Peyer's patch (tissue), 4 donors: Measurements from ENCODE around the gene SELENON. TPM values are rescaled to one million over a fixed set of nuclear protein-coding genes. Genes with fewer than 3 reads are reported as not detected.

Experiments
- DNase-seq, 3 donors: peaks; one replicate each; pipeline ENCODE4 v3.0.0-alpha.2; 2017 to 2019
- H3K27ac ChIP-seq, 4 donors: fragments of 200-600 bp; sonication (generic); one replicate each; pipeline ENCODE4 v1.5.1; 2016 to 2019
- H3K27me3 ChIP-seq, 2 donors: fragments of 200-600 bp; sonication (generic); one replicate each; pipeline ENCODE4 v1.5.1; 2019
- H3K36me3 ChIP-seq, 3 donors: fragments of 200-600 bp; sonication (generic); one replicate each; pipeline ENCODE4 v1.5.1; 2016 to 2019
- H3K4me1 ChIP-seq, 4 donors: fragments of 200-600 bp; sonication (generic); one replicate each; pipeline ENCODE4 v1.5.1; 2016 to 2019
- H3K4me3 ChIP-seq, 4 donors: fragments of 200-600 bp; sonication (generic); 1 replicate in 3 of 4; 2 replicates in 1 of 4; pipeline ENCODE4 v1.5.1; 2016 to 2019; ENCODE audit warnings: mild to moderate bottlenecking in 1 of 4
- H3K9me3 ChIP-seq, 4 donors: fragments of 200-600 bp; sonication (generic); one replicate each; pipeline ENCODE4 v1.5.1; 2016 to 2019; ENCODE audit warnings: mild to moderate bottlenecking in 1 of 4
- POLR2A ChIP-seq, 2 donors: fragments of 450-650 bp; IDR thresholded peaks; one replicate each; pipeline ENCODE4 v1.5.1; 2017; ENCODE audit warnings: antibody characterized with exemption in 2 of 2, mild to moderate bottlenecking in 2 of 2, moderate library complexity in 2 of 2
- total RNA-seq, 4 donors: library from RNA; depleted of rRNA; stranded (reverse); fragments of >200 nt; gene quantifications; one replicate each; pipeline ENCODE4 v1.1.0, GENCODE V29; 2016
- TF ChIP-seq, protein P1 (sequence below), 6 experiments: fragments of 450-650 bp in 4 of 6; fragments of 200-600 bp in 2 of 6; sonication (generic) in 1 of 6; IDR thresholded peaks; one replicate each; pipeline ENCODE4 v1.5.1; 2017 to 2019; ENCODE audit warnings: antibody characterized with exemption in 6 of 6, mild to moderate bottlenecking in 3 of 6, moderate library complexity in 1 of 6

Gene SELENON
- total RNA-seq, 4 donors from 2014 or later = 16.1 to 30.1 (median 22.0) TPM

DNA sequence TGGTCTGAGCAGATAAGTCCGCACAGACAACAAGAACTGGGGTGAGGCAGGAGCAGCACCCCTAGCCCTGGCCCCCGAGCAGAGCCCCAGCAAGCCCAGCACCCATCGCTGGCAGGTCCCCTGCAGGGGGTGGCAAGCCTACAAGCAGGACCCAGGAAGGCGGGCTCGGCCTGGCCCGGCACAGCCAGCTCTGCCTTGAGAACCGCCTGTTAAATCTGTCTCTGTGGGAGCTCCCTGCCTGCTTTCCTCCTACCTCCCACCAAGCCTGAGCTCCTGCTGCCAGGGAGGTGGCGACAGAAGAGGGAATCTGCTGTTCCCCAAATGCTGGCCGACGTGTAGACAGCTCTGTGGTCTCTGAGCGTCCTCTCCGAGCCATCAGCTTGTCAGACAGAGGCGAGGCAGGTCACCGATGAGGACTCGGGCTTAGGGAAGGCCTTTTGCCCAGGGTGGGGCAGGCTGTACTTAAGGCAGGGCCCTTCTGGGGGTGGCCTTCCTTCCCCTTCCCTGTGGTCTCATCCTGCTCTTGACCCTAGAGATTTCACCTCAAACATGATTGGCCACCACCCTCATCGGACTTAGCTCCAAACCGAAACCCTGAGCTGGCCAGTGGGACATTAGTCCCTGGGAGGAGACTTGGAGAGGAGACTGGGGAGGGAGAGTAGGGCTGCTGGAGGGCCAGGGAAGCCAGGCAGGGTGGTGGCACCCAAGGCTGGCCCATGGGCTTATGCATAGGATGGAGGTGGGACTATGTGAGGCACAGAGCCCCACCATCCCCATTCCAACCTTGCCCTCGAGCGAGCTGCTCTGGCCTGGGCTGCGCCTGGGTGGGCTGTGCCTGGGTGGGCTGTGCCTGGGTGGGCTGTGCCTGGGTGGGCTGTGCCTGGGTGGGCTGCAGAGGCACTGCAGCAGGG is 7.7 kb downstream of the SELENON start:
- TF ChIP-seq POLR2A (IDR thresholded peaks at IDR 0.05) = no peak
- TF ChIP-seq, protein P1, sequence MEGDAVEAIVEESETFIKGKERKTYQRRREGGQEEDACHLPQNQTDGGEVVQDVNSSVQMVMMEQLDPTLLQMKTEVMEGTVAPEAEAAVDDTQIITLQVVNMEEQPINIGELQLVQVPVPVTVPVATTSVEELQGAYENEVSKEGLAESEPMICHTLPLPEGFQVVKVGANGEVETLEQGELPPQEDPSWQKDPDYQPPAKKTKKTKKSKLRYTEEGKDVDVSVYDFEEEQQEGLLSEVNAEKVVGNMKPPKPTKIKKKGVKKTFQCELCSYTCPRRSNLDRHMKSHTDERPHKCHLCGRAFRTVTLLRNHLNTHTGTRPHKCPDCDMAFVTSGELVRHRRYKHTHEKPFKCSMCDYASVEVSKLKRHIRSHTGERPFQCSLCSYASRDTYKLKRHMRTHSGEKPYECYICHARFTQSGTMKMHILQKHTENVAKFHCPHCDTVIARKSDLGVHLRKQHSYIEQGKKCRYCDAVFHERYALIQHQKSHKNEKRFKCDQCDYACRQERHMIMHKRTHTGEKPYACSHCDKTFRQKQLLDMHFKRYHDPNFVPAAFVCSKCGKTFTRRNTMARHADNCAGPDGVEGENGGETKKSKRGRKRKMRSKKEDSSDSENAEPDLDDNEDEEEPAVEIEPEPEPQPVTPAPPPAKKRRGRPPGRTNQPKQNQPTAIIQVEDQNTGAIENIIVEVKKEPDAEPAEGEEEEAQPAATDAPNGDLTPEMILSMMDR (IDR thresholded peaks at IDR 0.05) = no peak
- Histone ChIP-seq H3K27ac (peak overlapping the region in 2 of 4 donors; percentile 28 to 30), H3K4me3 (no peak overlapping the region), H3K27me3 (no peaks in the 10 kb centered on the region), H3K9me3 (no peaks in the 10 kb centered on the region), H3K4me1 (peaks cover 0 to 27% (median 19%) of the 10 kb centered on the region in 4 donors), H3K36me3 (peaks cover 0 to 34% (median 0%) of the 10 kb centered on the region in 3 donors)
- peak in 1 of 3 donors; percentile 53 for DNase-seq

DNA sequence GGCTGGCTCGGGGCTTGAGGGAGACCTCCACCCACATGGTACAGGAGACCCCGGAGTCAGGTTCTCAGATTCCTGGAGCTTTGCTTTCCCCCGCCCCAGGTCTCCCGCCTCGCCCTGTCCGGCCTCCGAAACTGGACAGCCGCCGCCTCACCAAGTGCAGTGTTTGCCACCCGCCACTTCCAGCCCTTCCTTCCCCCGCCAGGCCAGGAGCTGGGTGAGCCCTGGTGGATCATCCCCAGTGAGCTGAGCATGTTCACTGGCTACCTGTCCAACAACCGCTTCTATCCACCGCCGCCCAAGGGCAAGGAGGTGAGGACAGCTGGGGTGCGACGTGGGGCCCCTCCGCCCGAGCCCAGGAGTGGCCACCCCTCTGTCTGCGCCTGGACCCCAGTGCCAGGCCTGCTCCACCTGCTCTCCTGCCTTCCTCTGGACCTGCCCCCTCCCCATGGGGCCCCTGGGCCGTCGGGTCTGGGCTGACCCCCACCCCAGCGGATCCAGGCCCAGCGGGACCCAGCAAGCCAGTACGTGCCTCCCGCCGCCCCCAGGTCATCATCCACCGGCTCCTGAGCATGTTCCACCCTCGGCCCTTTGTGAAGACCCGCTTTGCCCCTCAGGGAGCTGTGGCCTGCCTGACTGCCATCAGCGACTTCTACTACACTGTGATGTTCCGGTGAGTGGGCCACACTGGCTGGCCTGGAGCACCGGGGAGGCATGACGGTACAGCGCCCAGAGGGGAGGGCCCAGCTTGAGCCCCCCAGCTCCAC is 8.7 kb downstream of the SELENON start:
- peak in 1 of 3 donors; percentile 48 for DNase-seq
- Histone ChIP-seq H3K27ac (no peak overlapping the region), H3K27me3 (no peaks in the 10 kb centered on the region), H3K36me3 (peaks cover 0 to 36% (median 0%) of the 10 kb centered on the region in 3 donors), H3K4me1 (peaks cover 0 to 23% (median 16%) of the 10 kb centered on the region in 4 donors), H3K4me3 (no peak overlapping the region), H3K9me3 (no peaks in the 10 kb centered on the region)
- no peak for TF ChIP-seq POLR2A (IDR thresholded peaks at IDR 0.05)
- TF ChIP-seq, protein P1 (IDR thresholded peaks at IDR 0.05) = no peak

GRCh38 chr1:25809283-25809926 is 9.4 kb downstream of the SELENON start:
- no peaks in the 10 kb centered on the region for H3K9me3 ChIP-seq
- H3K36me3 ChIP-seq = peaks cover 0 to 42% (median 0%) of the 10 kb centered on the region in 3 donors
- H3K4me1 ChIP-seq = peaks cover 0 to 23% (median 16%) of the 10 kb centered on the region in 4 donors
- no peaks in the 10 kb centered on the region for H3K27me3 ChIP-seq
- TF ChIP-seq, protein P1 (IDR thresholded peaks at IDR 0.05) = no peak
- TF ChIP-seq POLR2A (IDR thresholded peaks at IDR 0.05) = no peak
- H3K4me3 ChIP-seq = no peak overlapping the region
- peak in 2 of 3 donors; percentile 68 to 70 for DNase-seq
- peak overlapping the region in 1 of 4 donors; percentile 11 for H3K27ac ChIP-seq

DNA sequence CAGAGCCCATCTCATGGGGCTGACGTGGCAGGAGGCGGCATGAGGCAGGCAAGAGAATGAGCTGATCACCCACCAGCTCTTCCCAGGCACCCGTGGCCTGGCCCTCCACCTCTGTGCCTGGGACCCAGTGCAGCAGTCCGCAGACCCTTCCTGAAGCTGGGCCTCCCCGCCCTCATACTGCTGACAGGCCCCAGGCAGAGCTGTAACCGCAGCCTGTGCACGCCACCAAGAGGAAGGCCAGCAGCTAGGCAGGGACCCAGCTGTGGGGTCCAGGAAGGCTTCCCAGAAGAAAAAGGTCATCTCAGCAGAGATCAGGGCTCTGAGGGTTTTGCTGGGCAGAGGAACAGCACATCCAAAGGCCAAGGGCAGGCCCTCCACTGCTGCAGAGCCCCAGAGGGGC is 9.9 kb downstream of the SELENON start:
- peaks cover 0 to 23% (median 16%) of the 10 kb centered on the region in 4 donors for H3K4me1 ChIP-seq
- peak overlapping the region in 1 of 4 donors; percentile 11 for H3K27ac ChIP-seq
- H3K27me3 ChIP-seq = no peaks in the 10 kb centered on the region
- DNase-seq = no peak
- H3K4me3 ChIP-seq = no peak overlapping the region
- H3K9me3 ChIP-seq = no peaks in the 10 kb centered on the region
- TF ChIP-seq, protein P1 (IDR thresholded peaks at IDR 0.05) = no peak
- TF ChIP-seq POLR2A (IDR thresholded peaks at IDR 0.05) = no peak
- peaks cover 0 to 41% (median 0%) of the 10 kb centered on the region in 3 donors for H3K36me3 ChIP-seq
